Measurements from ENCODE around the gene COL25A1.

COL25A1 gene

GRCh38 chr4:109291707-109292238 is 10.7 kb downstream of the COL25A1 start:
- DNase-seq (ENCODE audit: low spot score), result no peak

GRCh38 chr4:109290918-109291317 is 11.5 kb downstream of the COL25A1 start:
- DNase-seq (ENCODE audit: low spot score), result no peak

GRCh38 chr4:109278594-109279031 is 23.8 kb downstream of the COL25A1 start:
- peak; percentile 17 for DNase-seq (ENCODE audit: low spot score)

GRCh38 chr4:109276482-109277095 is 25.9 kb downstream of the COL25A1 start:
- peak; percentile 50 for DNase-seq (ENCODE audit: low spot score)

DNA sequence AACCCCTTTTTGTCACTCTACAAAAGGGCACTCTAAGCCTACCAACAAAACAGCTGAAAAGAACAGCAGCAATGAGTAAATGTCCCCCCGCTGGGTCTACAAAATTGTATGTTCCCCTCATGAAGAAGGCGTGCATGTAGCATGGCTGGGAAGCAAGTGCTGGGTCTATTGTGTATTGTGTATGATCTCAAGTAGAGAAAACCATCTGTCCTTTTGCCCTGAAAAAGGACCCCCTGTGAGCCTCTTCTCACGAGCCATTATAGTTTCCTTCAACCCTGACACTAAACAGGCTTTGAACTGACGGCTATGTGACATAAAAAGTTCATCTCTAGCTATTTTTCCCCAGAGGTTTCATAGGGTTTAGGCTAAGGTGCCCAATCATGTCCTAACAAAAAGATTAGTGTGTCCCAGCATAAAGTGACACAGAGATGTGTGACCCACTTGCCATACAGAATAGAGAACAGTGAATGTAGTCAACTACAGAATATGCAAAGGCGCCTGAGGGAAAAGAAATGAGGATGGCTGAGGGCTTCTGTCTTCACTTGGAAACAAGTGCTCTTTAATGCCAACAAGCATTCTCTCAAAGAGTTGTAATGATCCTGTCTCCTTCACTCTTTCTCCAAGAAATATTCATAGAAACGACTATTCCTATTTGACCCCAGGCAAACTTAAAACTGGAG is 27.3 kb downstream of the COL25A1 start:
- DNase-seq (ENCODE audit: low spot score), result no peak

DNA sequence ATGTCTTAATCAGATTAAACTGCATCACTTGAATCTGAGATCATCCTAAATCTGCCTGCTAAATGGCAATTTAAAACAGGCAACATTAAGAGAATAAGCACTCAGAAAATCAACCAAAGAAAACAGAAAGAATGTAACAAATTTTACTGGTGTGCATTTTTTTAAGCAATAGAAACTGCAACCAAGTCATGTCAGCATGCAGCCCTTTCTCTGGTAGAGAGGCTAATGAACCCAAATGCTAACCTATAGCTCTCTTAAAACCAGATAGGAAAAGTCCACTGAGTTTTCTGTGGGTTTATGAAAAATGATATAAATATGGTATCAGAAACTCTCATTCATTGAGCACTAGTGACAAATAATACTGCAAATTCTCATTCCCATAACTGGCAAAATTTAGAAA is 35.6 kb downstream of the COL25A1 start:
- no peak for DNase-seq (ENCODE audit: low spot score)

GRCh38 chr4:109266236-109266635 is 36.2 kb downstream of the COL25A1 start:
- no peak for DNase-seq (ENCODE audit: low spot score)

DNA sequence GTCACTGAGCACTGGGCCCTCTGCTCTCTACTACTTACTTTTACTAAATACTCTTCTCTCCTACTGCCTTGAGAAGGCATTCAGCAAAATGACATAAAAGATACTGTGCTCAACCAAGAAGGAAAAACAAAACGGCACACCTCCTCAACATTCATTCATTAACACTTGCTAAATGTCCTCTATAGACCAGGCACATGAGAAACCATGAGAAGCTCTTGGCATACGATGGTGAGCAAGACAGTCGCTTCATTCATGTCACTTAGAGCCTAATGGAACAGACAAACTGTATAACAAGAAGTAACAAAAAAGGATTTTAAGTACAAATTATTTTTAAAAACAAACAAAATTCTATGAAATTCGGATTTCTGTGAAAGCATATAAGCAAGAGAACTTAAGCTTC is 38.7 kb downstream of the COL25A1 start:
- DNase-seq (ENCODE audit: low spot score), result no peak

- DNase-seq (ENCODE audit: low spot score), result no peak
These were observed 45.6 kb downstream of the COL25A1 start for GRCh38 chr4:109256818-109257217.

DNA sequence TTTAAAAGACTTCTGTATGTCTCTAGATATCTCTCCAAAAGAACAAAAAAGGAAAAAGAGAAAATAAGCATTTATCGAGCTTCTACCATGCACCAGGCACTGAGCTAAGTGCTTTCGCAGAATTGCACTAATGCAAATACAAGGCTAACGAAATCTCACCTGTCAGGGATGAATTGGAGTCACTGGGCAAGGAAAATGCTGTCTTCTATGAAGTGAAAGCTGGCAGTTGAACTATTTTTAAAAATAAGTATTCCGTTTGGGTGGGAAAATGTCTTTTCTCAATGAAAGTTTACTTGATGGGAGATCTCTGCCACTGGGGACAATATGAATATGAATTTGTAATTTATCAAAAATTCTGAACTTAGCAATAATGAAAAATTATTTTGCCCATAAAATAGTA is 47.6 kb downstream of the COL25A1 start:
- no peak for DNase-seq (ENCODE audit: low spot score)

- no peak for DNase-seq (ENCODE audit: low spot score)
These were observed 51.1 kb downstream of the COL25A1 start for GRCh38 chr4:109251396-109251795.

- DNase-seq (ENCODE audit: low spot score), result no peak
These were observed 54.0 kb downstream of the COL25A1 start for GRCh38 chr4:109248322-109248900.

DNA sequence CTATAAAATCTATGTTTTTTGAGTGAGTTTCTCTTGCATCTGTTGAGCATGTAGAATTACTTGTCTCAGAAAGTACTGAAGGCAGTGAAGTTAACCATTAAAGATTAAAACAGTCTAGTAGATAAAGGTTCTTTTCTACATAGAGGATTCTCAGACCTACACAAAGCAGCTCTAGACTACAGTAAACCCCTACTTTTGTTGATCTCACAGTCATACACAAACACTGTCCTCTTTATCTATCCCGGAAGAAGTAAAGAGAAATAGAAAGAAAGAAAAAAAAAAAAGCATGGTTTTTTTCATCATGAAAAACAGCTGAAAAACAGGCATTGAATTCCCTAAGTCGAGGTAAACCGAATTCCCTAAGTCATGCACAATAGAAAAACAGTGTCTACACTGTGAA is 58.6 kb downstream of the COL25A1 start:
- no peak for DNase-seq (ENCODE audit: low spot score)

DNA sequence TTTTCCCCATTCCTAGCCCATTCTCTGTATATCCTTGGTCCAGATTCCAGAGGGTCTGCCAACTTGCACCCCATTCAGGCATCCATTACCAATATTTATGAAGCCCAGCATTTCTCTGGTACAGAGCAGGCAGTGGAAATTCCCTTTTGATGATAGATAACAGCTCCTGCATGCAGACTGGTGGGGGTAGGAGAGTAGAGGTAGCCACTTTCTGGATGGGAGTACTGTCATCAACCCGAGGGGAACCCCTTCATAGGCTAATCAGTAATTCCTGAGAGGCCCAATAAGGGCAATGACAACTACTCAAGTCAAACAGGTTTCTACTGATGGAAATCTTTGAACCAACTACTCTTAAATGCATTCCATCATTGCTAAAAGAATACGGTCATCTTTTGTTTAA is 63.7 kb downstream of the COL25A1 start:
- no peak for DNase-seq (ENCODE audit: low spot score)

DNA sequence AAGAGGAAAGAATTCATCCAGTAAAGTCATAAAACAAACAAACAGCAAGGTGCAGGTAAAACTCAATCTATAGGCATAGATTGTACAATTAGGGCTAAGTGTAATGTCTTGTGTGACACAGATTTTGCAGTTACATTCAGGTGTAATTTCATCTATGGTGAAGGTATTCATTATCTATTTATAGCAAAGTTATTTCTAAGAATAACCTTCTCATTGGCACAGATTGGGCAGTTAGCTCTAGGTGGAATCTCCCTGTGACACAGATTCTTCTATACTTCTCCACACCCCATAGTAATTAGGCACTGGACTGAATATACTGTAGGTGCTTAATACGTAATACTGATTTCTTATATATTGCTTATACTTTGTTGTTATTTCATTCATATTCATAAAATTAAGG is 66.8 kb downstream of the COL25A1 start:
- DNase-seq (ENCODE audit: low spot score), result no peak

DNA sequence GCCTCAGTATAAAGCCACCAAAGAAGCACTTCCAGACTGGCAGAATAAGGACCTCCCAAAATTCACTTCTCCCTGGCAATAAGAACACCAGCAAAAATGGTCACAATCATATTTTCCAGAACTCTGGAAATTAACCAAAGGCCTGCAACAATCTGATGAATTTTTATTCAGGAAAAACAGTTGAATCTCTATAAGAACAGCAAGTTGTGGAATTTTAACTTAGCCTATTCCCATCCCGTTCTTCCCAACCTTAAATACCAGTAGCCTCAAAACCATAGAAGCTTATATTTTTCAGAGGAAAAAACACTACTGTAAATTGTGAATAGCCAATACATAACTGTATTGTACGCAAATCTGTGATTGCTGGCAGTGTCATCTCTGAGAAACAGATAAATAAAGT is 67.9 kb downstream of the COL25A1 start:
- DNase-seq (ENCODE audit: low spot score), result no peak

GRCh38 chr4:109233570-109233969 is 68.9 kb downstream of the COL25A1 start:
- DNase-seq (ENCODE audit: low spot score), result no peak

DNA sequence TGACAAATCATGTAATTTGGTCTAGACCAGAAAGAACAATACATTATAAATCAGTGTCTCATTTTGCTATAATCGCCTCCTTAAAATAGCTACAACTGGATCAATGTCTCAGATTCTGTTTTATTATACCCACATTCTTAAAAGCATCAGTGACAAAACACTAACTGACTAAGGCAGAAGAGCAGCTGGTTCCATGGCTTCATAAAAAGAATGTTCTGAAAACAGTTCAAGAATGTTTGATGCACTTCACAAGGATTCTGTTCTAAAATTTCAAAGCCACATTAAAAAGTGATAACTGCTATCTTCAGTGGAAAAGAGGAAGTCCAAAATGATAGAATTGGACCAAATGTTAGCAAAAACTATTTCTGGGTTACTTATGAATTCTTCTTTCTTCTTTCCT is 69.8 kb downstream of the COL25A1 start:
- no peak for DNase-seq (ENCODE audit: low spot score)

GRCh38 chr4:109231331-109231730 is 71.1 kb downstream of the COL25A1 start:
- no peak for DNase-seq (ENCODE audit: low spot score)

DNA sequence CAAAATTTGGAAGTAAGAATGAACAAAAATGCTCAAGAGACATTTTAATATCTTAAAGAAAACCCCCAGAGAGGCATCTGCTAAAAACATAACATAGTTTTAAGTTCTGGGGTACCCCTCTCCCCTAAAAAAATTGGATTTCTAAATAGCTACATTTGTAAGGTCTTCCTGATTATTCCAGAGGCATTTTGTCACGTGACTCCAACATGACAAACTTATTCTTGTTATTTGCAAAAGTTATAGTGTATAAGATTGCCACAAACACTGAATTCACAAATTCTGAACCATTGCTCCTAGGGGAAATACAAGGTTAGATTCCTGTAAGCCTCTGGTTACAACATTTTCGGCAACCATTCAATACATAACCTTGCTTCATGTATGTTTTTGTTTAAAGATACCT is 73.4 kb downstream of the COL25A1 start:
- DNase-seq (ENCODE audit: low spot score), result no peak

- DNase-seq (ENCODE audit: low spot score), result no peak
These were observed 84.2 kb downstream of the COL25A1 start for GRCh38 chr4:109218288-109218687.

DNA sequence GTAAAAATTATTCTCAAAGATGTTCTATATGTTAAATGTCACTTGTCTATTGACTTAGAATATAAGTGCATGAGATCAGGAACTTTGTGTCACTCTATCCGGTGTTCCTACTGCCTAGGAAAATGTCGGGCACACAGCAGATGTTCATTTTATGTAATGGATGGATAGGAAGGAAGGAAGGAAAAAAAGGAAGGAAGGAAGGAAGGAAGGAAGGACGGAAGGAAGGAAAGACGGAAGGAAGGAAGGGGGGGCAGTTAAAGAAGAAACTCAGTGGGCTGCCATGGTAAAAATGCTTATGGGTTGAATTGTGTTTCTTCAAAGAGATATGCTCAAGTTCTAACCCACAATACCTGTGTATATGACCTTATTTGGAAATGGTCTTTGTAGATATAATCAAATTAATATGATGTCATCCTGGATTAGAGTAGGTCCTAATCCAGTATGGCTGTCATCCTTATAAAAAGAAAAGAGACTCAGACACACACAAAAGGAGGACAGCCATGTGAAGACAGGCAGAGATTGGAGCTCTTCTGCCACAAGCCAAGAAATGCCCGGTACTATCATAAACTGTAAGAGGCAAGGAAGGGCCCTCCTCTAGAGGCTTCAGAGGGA is 86.3 kb downstream of the COL25A1 start:
- no peak for DNase-seq (ENCODE audit: low spot score)

- DNase-seq (ENCODE audit: low spot score), result no peak
These were observed 87.0 kb downstream of the COL25A1 start for GRCh38 chr4:109215506-109215905.
